Neural cell (in vitro differentiated cells): ENCODE results near the gene GPSM1. TPM values are rescaled to one million over a fixed set of nuclear protein-coding genes. Genes with fewer than 3 reads are reported as not detected.

Source experiments
- H2AFZ ChIP-seq: fragments of 200-600, 300-800 bp; sonication (generic), shearing (Covaris generic); 2 replicates; pipeline ENCODE4 v1.6.0; 2014; ENCODE audit warnings: low read depth, mild to moderate bottlenecking, antibody characterized with exemption, low read length, moderate library complexity
- H3F3A ChIP-seq: fragments of 200-600 bp; shearing (Covaris generic); 2 replicates; pipeline ENCODE4 v1.6.1; 2016; ENCODE audit warnings: mild to moderate bottlenecking, moderate library complexity, mixed read lengths, antibody characterized with exemption, low read length; ENCODE audit not compliant: insufficient read depth, poor library complexity, severe bottlenecking
- H3K27ac ChIP-seq: fragments of 200-600, 300-800 bp; sonication (generic), shearing (Covaris generic); 2 replicates; pipeline ENCODE4 v1.5.1; 2014; ENCODE audit warnings: mild to moderate bottlenecking, low read length, moderate library complexity
- H3K27me3 ChIP-seq: fragments of 300-800, 200-600 bp; sonication (generic), shearing (Covaris generic); 2 replicates; pipeline ENCODE4 v1.6.0; 2014; ENCODE audit warnings: mild to moderate bottlenecking, low read depth, low read length, moderate library complexity; ENCODE audit not compliant: insufficient read depth
- H3K36me3 ChIP-seq: fragments of 300-800, 200-600 bp; sonication (generic), shearing (Covaris generic); 2 replicates; pipeline ENCODE4 v1.5.1; 2014; ENCODE audit warnings: mild to moderate bottlenecking, antibody characterized with exemption, low read length, moderate library complexity; ENCODE audit not compliant: insufficient read depth
- H3K4me2 ChIP-seq: fragments of 300-800, 200-600 bp; sonication (generic), shearing (Covaris generic); 2 replicates; pipeline ENCODE4 v1.6.0; 2014; ENCODE audit warnings: mild to moderate bottlenecking, low read length
- H3K4me3 ChIP-seq: fragments of 300-800, 200-600 bp; sonication (generic), shearing (Covaris generic); 2 replicates; pipeline ENCODE4 v1.5.1; 2014; ENCODE audit warnings: mild to moderate bottlenecking, low read length, moderate library complexity
- H3K79me2 ChIP-seq: fragments of 200-600 bp; shearing (Covaris generic); replicated peaks from 2 replicates; pipeline ENCODE4 v1.6.0; 2014; ENCODE audit warnings: mild to moderate bottlenecking, low read length, moderate library complexity; ENCODE audit not compliant: insufficient read depth
- H3K9ac ChIP-seq: fragments of 300-800, 200-600 bp; sonication (generic), shearing (Covaris generic); 2 replicates; pipeline ENCODE4 v1.6.1; 2016; ENCODE audit warnings: mild to moderate bottlenecking, low read length, mixed read lengths
- H3K9me2 ChIP-seq: fragments of 200-600 bp; shearing (Covaris generic); 2 replicates; pipeline ENCODE4 v1.6.1; 2016; ENCODE audit warnings: mild to moderate bottlenecking, low read length, mixed read lengths; ENCODE audit not compliant: insufficient read depth
- H3K9me3 ChIP-seq: fragments of 200-600, 300-800 bp; sonication (generic), shearing (Covaris generic); 2 replicates; pipeline ENCODE4 v1.6.1; 2016; ENCODE audit warnings: mild to moderate bottlenecking, mixed run types, low read length, moderate library complexity, mixed read lengths
- H4K20me1 ChIP-seq: fragments of 200-600 bp; shearing (Covaris generic); 2 replicates; pipeline ENCODE4 v1.6.1; 2016; ENCODE audit warnings: mild to moderate bottlenecking, mixed run types; ENCODE audit not compliant: insufficient read depth
- CTCF ChIP-seq: fragments of 450-650 bp; IDR thresholded peaks from 2 replicates; pipeline ENCODE4 v1.5.1; 2014; ENCODE audit warnings: antibody characterized with exemption, mild to moderate bottlenecking, moderate library complexity; ENCODE audit not compliant: poor library complexity, severe bottlenecking
- EP300 ChIP-seq: fragments of 450-650 bp; conservative IDR thresholded peaks from 2 replicates; pipeline ENCODE4 v1.6.1; 2014; ENCODE audit warnings: antibody characterized with exemption, mild to moderate bottlenecking, moderate library complexity; ENCODE audit not compliant: poor library complexity, severe bottlenecking
- EZH2 ChIP-seq: fragments of 200-600, 300-800 bp; shearing (Covaris generic), sonication (generic); IDR thresholded peaks from 2 replicates; pipeline ENCODE4 v1.6.1; 2014; ENCODE audit warnings: antibody characterized with exemption, low read length, borderline replicate concordance, mild to moderate bottlenecking; ENCODE audit not compliant: insufficient read depth, poor library complexity, severe bottlenecking
- MXI1 ChIP-seq: fragments of 450-650 bp; conservative IDR thresholded peaks from 2 replicates; pipeline ENCODE4 v1.6.1; 2014; ENCODE audit warnings: antibody characterized with exemption, mild to moderate bottlenecking; ENCODE audit not compliant: poor library complexity, severe bottlenecking
- POLR2AphosphoS5 ChIP-seq: IDR thresholded peaks from 2 replicates; pipeline ENCODE4 v1.6.1; 2012
- RAD21 ChIP-seq: fragments of 450-650 bp; conservative IDR thresholded peaks from 2 replicates; pipeline ENCODE4 v1.6.1; 2014; ENCODE audit warnings: antibody characterized with exemption, mild to moderate bottlenecking, moderate library complexity
- REST ChIP-seq: IDR thresholded peaks from 2 replicates; pipeline ENCODE4 v1.6.1; 2012; ENCODE audit warnings: borderline replicate concordance
- SMC3 ChIP-seq: fragments of 450-650 bp; conservative IDR thresholded peaks from 2 replicates; pipeline ENCODE4 v1.6.1; 2014; ENCODE audit warnings: antibody characterized with exemption, mild to moderate bottlenecking, moderate library complexity; ENCODE audit not compliant: poor library complexity
- TAF1 ChIP-seq: IDR thresholded peaks from 2 replicates; pipeline ENCODE4 v1.6.1; 2012; ENCODE audit warnings: low read depth
- polyA plus RNA-seq: library from polyadenylated mRNA; depleted of rRNA; stranded (reverse); fragments of >200 nt; gene quantifications from 2 replicates; pipeline ENCODE4 v1.2.3, GENCODE V29; 2014

The GPSM1 gene
- polyA plus RNA-seq, 1 donor from 2014 or later, result 117 TPM

GRCh38 chr9:136313111-136314055, 14.0 kb upstream of the GPSM1 start:
- H3K4me3 ChIP-seq, result no peak overlapping the region
- no peaks in the 10 kb centered on the region for H3K27me3 ChIP-seq
- no peak overlapping the region for H3K4me2 ChIP-seq
- H3K79me2 ChIP-seq, result no peaks in the 10 kb centered on the region
- H3K36me3 ChIP-seq, result no peaks in the 10 kb centered on the region
- peaks cover 5% of the 10 kb centered on the region for H3K9me3 ChIP-seq
- H2AFZ ChIP-seq, result no peak overlapping the region
- no peak overlapping the region for H3K9ac ChIP-seq
- no peak for TF ChIP-seq POLR2AphosphoS5
- no peak for TF ChIP-seq CTCF
- TF ChIP-seq REST, result no peak
- no peak for TF ChIP-seq RAD21
- H3K9me2 ChIP-seq, result no peaks in the 10 kb centered on the region
- H3F3A ChIP-seq, result no peaks in the 10 kb centered on the region
- H4K20me1 ChIP-seq, result no peaks in the 10 kb centered on the region
- no peak overlapping the region for H3K27ac ChIP-seq

GRCh38 chr9:136314056-136314416, 13.3 kb upstream of the GPSM1 start:
- Histone ChIP-seq H4K20me1 (no peaks in the 10 kb centered on the region), H3K27ac (no peak overlapping the region), H3K9me2 (no peaks in the 10 kb centered on the region), H3K27me3 (no peaks in the 10 kb centered on the region), H2AFZ (no peak overlapping the region), H3K79me2 (no peaks in the 10 kb centered on the region), H3K4me3 (no peak overlapping the region), H3K9me3 (peaks cover 5% of the 10 kb centered on the region), H3K4me2 (no peak overlapping the region), H3K9ac (no peak overlapping the region), H3F3A (no peaks in the 10 kb centered on the region), H3K36me3 (no peaks in the 10 kb centered on the region)
- no peak for TF ChIP-seq POLR2AphosphoS5
- no peak for TF ChIP-seq SMC3
- no peak for TF ChIP-seq MXI1
- no peak for TF ChIP-seq RAD21
- TF ChIP-seq REST, result no peak
- no peak for TF ChIP-seq EZH2
- TF ChIP-seq CTCF, result no peak
- TF ChIP-seq EP300, result no peak
- no peak for TF ChIP-seq TAF1
